Right forelimb (tissue), 1 donor: Measurements from ENCODE around the gene PHF20.
"Not testable (repeated sequence)": the region's sequence is repeated elsewhere in the genome, so short reads cannot be mapped to it uniquely, and the experiment has no call there.

ENCODE experiments used
- DNase-seq: peaks from one replicate; pipeline ENCODE4 v3.0.0-alpha.2; 2018

PHF20 gene

DNA sequence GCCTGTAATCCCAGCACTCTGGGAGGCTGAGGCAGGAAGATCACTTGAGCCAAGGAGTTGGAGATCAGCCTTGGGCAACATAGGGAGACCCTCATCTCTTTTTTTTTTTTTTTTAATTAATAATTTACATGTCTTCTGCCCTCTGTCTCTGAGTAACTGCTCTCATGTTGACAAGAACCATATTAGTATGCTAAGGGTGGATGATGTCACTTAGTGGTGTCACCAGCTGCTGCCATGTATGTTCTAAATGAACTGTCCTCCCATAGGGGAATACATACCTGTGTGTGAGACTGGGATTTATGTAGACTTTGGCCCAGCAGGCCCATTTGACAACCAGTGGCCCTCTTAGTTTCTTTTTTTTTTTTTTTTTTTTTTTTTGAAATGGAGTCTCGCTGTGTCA is 116.8 kb downstream of the PHF20 start:
- no peak for DNase-seq

DNA sequence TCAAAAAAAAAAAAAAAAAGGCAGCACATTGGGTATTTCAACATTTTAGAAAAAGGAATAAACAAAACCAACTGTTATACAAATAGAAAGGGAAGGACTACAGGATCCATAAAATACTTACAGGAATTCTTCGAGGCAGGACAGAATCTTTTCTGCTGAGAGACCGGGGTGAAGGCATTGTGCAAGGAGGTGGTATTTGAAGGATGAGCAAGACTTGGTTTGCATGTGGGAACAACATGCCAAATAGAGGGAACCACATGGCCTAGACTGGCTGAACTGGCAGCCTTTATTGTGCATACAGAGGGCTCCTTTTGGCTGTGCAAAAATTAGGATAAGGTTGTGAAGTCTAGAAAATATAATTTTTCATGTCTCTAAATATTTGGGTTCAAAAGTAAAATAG is 119.6 kb downstream of the PHF20 start:
- DNase-seq: no peak

DNA sequence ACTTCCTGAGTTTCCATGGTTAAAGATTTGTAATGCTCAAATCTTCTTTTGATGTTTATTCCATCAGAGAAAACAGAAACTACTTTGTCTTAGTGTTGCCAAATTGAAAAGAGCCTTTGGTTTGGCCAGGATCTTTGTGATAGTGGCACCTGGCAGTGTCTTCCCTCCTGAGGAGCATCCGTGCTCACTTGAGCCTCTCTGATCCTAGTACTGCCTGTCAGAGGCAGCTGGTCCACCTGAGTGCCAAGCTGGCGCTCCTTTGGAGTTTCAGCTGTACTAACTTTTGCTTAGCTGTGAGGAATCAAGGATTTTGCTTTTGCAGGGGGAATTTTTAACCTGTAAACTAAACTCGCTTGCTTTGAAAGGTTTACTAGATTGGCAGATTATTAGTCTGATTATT is 121.1 kb downstream of the PHF20 start:
- DNase-seq: no peak

DNA sequence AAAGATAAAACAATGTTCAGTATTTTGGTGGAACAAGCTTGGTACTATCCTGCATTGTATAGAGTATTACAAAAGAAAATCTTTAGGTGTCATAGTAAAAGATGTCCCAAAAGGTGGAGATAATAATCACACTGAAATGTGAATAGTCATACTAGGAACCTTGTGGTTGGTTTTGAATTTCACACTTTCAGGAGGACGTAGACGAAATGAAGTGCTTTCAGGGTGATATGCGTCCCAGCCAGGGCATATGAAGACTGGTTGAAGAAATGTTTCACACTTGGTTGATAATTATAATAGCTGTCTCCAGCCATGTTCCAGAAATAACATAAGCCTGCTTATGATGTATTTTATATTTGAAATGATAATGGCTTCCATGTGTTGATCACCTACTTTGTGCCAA is 122.1 kb downstream of the PHF20 start:
- no peak for DNase-seq

DNA sequence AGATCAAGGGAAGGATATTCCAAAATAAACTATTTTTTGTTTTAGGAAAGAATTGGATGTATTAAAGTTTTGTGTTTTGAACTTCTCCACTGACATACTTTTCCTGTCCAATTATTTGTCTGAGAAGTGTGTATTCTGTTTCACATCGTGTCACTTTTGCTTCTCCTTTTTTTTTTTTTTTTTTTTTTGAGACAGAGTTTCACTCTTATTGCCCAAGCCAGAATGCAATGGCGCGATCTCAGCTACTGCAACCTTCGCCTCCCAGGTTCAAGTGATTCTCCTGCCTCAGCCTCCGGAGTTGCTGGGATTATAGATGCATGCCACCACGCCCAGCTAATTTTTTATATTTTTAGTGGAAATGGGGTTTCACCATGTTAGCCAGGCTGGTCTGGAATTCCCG is 123.7 kb downstream of the PHF20 start:
- not testable (repeated sequence) for DNase-seq

DNA sequence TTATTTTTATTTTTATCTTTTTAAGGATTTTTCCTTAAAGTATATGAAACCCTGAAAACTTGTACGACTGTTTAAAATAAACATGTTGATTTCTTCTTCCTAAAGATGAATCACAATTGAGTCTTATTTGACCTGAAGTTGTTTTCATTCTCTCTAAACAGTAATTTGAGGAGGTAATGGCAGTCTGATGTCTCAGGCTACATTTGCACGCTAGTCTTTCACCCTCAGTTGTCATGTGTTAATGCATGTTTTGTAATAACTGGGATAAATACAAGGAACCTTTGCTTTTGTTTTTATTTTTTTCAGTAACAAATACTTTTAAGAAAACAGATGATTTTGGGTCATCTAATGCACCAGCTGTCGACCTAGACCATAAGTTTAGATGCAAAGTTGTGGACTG is 127.2 kb downstream of the PHF20 start:
- DNase-seq: no peak

DNA sequence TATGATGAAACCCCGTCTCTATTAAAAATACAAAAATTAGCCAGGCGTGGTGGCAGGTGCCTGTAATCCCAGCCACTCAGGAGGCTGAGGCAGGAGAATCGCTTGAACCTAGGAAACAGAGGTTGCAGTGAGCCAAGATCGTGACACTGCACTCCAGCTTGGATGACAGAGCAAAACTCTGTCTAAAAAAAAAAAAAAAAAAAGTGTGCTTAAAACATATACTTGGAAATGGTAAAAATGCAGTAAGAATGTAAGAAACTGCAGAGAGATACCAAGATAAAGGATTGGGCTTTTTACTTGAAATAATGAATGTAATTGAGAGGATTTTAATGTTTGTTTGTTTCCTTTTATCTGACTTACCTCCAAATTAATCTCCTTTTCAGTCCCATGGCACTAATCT is 129.4 kb downstream of the PHF20 start:
- DNase-seq: not testable (repeated sequence)

DNA sequence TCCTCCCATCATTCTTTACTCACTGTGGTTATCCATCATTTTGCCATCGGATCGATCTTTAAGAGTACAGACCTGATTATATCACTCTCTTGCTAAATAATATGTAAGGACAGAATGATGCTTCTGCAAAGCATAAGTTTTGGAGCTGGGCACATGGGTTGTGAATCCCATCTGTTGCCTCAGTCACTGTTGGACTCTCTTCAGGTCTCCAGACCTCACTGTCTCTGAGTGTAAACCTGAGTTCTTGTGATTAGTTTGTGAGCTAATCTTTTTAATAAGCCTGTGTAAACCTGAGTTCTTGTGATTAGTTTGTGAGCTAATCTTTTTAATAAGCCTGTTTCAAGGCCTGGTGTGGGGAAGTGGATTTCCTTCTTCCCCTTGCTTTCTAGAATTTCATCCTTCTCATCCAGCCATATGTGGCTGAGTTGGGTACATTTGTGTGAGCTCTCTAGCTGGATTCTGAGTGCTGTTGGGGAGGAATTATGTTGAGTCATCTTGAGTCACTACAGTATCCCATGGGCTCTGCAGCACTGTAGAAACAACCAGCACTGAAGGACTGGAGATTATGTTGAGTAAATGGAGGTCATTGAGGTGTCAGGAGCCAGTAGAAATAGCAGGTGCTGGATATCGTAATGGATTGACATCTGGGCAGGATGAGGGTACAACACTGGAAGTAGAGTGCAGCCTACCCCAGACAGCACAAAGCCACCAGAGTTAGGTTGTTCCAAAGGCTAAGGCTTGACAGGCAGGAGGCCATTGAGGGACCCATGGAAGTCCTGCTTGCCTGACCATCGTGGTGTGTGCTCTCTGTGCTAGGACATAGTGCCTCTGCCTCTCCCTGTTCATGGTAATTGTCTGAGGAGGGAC is 130.1 kb downstream of the PHF20 start:
- no peak for DNase-seq

DNA sequence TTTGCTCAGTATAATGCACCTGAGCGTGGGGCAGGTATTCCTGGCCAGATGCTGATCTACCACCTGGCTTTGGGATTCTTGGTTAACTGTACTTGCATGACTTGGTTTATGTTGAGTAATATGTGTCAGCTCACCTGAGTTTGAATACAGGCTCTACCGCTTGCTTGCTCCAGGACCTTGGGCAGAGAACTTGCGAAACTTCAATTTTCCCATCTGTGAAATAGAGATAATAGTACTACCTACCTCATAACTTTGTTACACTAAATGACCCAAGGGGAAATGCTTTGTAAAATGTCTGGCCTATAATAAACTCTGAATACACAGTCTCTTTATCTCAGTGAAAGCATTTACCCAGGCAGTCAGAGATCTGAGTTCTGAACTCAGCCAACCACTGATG is 130.7 kb downstream of the PHF20 start:
- no peak for DNase-seq

DNA sequence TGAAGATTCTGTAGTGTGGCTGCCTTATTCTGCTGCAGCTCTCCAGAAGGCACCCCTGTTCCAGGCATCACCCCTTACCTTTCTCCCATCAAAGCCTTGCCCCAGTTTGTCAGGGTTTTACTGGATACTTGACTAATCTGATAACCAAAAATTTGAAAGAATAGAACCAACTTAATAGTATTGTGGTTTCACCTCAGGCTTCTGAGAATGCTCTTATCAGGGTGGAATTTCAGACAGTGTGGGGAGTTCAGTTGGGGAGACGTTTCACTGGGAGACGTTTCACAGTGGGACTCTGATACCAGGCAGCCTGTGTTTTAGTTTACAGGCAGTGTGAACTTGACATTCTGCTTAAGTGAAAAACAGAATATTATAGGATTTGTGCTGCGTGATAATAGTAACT is 132.0 kb downstream of the PHF20 start:
- no peak for DNase-seq

DNA sequence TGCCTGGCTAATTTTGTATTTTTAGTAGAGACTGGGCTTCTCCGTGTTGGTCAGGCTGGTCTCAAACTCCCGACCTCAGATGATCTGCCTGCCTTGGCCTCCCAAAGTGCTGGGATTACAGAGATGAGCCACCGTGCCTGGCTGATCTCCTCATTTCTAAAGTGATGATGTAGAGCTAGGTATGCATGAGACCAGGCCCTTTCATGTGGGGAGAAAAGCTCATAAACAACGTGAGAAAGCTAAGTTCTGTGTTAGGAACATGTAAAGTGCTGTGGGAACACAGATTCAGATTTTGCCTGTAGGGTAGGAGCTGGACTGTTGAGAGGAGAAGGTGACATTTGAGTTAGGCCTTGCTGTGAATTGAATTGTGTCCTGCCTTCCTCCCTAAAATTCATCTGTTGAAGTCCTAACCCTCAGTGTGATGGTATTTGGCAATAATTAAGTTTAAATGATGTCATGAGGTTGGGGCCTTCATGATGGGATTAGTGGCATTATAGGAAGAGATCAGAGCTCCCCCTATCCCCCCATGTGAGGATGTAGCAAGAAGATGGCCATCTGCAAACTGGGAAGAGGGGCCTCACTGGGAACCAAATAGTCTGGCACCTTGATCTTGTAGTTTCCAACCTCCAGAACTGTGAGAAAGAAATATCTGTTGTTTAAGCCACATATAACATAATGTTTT is 133.3 kb downstream of the PHF20 start:
- no peak for DNase-seq

DNA sequence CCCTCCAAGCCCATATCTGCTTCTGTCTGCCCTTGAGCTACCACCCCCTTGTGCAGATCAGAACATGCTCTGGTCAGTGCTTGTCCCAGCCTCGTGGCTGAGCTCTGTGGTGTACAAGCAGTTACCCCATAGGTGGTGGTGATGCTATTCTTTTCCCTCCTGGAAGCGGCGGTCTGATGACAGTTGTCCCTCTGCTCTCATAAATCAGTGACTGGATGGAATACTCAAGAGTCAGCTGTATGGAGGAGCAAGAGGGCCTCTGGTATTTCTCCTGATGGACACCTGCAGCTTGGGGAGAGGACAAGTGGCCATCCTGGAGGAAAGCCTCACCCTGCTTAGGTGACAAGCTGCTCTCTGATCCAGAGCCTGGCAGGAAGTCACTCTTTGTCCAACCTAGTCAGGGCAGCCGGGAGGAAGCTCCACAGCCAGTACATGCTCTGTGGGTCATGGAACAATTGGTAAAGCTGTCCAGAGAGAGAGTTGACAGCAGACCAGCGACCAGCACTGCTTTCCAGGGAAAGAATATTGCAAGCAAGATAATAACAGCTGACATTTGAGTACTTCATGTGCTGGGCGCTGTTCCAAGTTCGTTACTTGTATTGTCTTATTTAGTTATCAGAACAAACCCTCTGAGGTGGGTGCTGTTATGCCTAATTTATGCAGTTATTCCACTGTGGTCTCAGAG is 135.3 kb downstream of the PHF20 start:
- DNase-seq: no peak

DNA sequence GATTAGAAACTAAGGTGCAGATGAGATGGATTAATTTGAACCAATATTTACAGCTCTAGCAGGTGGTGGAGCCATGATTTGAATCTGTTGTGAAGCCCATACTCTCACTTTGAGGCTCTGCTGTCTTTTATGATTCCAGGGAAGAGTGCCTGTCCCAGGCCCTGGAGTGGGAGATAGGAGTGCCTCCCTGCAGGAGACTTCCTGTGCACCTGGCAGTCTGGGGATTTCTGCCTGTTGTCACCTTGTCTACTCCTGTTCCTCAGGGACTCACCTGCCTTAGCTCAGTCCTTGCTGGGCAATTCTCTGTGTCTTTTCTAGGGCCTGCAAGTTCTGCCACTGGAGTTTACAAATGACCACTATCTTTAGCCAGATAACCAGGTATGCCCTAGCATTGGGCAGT is 136.2 kb downstream of the PHF20 start:
- no peak for DNase-seq

DNA sequence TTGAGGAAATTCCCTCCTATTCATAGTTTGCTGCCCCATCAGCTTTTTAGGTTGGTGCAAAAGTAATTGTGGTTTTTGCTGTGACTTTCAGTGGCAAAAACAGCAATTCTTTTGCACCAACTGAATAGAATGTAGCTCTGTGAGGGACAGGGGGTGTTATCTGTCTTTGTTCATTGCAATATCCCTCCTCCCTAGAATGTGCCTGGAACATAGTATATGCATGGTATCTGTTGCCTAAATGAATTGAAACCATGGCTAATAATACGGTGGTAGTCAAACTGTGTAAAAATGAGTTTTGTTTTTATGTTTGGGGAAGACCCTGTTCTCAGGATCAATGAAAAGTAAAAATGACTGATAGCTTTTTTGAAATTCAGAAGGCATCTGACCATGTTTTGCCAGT is 137.4 kb downstream of the PHF20 start:
- DNase-seq: no peak

DNA sequence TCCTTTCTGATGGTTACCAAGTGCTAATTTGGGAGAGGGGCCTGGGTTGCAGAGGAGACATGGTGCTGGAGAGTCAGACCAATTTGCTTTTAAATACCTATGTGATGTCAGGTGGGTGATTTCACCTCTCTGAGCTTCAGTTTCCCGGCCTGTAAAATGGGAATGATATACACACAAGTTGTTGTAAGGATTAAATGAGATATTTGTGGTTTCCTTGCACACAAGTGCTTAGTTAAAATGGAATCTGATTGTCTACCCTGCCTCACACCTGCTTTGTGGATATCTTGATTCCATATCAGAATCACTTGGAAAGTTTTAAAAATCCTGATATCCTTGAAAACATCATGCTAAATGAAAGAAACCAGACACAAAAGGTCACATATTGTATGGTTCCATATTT is 138.0 kb downstream of the PHF20 start:
- DNase-seq: no peak

DNA sequence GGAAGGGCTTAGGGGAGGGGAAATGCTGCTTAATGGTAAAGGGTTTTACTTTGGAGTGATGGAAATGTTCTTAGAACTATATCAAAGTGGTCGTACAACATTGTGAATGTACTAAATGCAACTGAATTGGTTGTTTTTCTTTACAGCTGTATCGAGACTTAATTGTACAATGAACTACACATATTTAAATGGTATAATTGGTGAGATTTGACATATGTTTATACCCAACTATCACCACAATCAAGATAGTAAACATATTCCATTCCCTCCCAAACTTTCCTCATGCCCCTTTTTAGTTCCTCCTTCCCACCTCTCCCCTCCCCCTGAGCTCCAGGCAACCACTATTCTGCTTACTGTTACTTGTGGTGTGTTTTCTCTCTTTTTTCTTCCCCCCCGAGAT is 138.4 kb downstream of the PHF20 start:
- DNase-seq: no peak

DNA sequence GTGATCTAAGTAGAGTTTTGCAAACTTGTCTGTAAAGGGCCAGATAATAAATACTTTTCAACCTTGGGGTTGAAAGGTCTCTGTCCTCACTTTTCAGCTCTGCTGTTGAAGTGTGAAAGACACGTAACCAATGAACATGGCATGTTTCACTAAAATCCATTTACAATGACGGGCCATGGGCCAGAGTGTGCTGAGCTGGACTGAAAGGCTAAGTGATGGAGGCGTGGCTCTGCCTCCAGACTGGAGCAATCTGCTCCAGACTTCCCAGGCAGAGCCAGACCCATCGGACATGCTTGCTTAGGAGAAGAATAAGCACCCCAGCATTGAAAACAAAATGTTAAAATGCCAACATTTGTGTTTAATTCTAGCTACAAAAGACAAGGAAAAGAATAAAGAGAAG is 141.1 kb downstream of the PHF20 start:
- no peak for DNase-seq

DNA sequence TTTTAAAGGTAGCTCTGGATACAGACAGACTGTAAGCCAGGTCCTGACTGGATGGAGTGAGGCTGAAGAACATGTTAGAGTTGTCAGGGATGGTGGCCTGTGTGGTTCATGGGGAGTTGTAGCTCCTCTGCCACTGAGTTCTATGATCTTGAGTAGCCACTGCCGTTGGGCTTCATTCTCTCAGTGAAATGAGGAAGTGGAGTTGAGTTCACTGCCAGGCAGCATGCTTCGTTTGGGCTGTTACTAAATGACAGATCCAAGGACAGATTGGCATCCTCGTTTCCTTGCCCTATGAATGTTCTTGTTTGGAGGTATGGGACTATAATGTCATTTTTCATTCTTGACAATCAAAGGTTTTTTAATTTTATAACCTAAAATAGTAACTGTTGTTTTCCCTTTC is 145.3 kb downstream of the PHF20 start:
- no peak for DNase-seq

DNA sequence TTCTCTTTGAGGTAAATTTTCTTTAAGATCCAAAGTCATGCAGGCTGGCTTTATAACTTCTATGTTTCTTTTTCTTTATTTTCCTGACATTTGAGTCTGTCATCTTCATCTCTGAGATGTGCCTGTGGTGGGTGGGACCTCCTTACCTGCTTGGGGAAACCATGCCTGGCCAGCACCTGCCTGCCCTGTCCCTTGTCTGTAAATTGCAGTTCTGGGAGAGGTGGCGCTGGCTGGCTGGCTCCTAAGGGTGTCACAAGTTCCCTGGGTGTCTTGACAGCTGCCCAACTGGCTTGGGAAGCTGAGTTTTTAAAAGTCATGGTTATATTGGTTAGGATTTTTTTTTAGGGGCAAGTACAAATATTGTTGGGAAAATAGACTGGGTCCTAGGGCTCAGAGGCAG is 146.2 kb downstream of the PHF20 start:
- no peak for DNase-seq

DNA sequence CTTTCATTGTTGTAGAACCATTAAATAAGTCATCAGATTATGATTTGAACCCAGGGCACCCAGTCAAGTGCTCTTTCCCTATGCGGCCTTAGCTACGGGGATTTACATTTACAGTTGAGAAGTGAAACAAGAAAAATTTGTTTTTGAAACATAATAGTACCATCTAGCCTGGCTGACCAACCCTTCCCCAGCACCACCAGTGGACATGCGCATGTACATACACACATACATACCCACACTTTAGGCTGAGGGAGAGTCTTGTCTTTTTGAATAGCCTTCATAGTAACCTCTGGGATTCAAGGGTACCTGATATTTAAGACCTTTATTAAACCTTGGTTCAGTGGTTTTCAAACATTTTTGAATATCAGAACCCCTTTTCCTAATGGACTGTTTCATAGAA is 148.7 kb downstream of the PHF20 start:
- no peak for DNase-seq

DNA sequence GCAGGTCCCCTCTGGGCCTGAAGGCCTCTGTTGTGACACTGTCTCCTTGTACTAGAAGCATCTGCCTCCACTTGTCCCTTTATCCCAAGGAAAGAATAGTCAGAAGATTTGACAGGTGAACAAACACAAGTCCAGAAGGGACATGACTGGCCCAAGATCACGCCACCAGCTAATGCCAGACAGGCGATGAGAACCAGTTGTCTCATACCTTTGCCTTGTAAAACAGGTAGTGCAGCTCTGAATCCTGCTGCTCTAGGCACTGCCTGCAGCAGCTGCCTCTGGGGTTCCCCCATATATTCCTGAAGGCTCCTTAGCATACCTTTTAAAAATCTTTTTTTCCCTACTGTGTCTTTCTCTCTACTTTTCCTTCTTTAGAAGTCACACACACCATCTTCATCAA is 157.5 kb downstream of the PHF20 start:
- no peak for DNase-seq

DNA sequence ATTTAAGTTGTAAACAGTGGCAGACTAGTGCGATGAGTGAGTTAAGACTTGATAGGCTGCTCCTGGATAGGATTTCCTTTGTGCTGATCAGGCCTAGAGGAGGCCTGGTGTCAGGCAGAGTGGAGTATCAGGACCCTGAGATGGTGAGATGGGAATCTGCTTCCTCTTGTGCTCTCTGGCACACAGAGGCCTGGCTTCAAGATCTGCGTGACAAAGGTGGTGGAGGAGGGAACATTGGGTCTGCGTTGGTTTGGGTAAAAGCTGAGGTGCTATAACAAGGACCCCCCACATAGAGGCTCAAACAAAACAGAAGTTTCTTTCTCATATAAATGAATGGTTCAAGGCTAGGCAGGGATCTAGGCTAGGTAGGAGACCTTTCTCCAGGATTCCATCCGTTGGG is 162.2 kb downstream of the PHF20 start:
- no peak for DNase-seq

DNA sequence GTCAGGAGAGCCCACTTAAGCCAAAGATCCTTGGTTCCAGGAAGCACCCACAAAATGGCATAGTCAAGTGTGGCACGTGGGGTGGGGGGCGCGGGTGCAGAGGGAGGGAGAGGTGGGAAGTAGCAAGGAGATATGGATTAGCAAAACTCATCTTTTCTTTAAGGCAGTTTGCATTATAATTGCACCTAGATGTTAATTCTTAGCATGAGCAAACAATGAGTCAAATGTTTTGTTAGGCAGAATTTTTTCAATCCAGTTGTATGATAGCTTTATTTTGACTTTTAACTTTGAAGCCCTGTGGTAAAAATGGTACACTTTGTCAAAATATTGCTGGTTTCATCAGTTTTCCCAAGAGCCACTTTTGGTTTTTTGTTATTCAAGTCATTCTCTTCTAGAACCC is 167.4 kb downstream of the PHF20 start:
- DNase-seq: no peak

DNA sequence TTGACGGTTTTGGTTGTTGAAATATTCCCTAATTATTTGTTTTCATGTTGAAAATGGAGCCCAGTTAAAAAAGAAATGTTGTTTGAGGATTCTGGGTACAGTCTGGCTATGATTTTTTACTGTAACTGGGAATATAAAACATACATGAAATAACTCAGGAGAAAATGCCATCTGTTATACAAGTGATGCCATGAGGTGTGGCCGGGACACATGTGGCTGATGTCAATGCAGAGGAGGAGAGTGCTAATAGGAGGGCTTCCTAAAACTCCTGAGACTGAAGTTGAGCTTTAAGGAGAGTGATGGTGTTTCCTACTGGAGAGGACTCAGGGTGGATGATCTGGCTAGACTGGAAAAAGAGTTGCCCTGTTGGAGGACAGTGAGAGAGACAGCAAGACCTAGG is 169.8 kb downstream of the PHF20 start:
- DNase-seq: no peak
